ENCODE results near the gene GATAD1.
"Not testable (repeated sequence)": the region's sequence is repeated elsewhere in the genome, so short reads cannot be mapped to it uniquely, and the experiment has no call there.

Gene GATAD1

GRCh38 chr7:92437956-92438491 is 9.3 kb upstream of the GATAD1 start:
- DNase-seq: no peak

DNA sequence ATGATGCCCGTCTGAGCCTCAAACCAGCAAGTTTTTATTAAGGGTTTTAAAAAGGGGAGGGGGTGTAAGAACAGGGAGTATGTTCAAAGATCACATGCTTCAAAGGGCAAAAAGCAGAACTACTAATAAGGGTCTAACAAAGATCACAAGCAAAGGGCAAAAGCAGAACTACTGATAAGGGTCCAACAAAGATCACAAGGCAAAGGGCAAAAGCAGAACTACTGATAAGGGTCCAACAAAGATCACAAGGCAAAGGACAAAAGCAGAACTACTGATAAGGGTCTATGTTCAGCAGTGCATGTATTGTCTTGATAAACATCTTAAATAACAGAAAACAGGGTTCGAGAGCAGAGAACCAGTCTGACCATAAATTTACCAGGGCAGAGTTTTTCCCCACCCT is 4.6 kb upstream of the GATAD1 start:
- not testable (repeated sequence) for DNase-seq

GRCh38 chr7:92446869-92447344 is 375 bp upstream of the GATAD1 start:
- DNase-seq: no peak

DNA sequence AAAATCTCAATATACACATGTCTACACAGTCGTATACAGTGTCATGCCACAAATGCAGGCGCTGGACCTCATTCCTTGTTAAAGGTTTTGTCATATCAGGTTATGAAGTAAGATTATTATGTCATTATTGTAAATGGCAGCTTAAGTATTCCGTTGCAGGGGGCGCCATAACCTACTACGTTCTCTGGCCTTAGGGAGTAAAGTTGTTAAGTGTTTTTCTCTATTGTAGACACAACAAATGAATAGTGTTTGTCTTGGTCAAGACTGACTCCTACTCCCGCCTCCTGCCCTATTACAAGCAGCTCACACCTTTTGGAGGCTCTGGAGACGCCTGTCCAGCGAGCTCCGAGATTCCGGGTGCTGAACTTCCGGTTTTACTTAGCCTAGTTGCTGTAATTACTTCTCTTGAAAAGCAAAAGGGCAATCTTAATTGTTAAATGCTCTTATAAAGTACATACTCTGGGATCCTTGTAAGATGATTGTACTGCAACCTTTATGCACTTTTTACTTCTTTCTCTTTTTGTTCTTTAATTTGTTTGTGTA is 994 bp downstream of the GATAD1 start:
- DNase-seq: peak; percentile 55

GRCh38 chr7:92451645-92452044 is 4.4 kb downstream of the GATAD1 start:
- no peak for DNase-seq

GRCh38 chr7:92456236-92456635 is 9.0 kb downstream of the GATAD1 start:
- DNase-seq: no peak

- DNase-seq: no peak
Observed at GRCh38 chr7:92460109-92460508, 12.8 kb downstream of the GATAD1 start.

DNA sequence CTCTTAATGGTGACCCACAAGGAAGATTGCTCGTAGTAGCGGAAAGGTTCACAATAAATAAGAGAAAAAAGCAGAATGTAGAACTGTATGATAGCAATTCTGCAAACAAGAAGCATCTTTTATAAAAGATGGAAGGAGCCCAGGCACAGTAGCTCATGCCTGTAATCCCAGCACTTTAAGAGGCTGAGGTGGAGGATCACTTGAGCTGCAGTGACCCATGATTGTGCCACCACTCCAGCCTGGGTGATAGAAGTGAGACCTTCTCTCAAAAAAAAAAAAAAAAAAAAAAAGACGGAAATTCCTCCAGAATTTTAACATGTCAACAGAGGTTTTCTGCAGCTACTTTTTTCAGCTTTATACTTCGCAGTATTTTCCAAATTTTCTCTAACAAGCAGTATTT is 13.2 kb downstream of the GATAD1 start:
- DNase-seq: no peak

- DNase-seq: peak; percentile 55
Observed at GRCh38 chr7:92461027-92462003, 14.0 kb downstream of the GATAD1 start.

DNA sequence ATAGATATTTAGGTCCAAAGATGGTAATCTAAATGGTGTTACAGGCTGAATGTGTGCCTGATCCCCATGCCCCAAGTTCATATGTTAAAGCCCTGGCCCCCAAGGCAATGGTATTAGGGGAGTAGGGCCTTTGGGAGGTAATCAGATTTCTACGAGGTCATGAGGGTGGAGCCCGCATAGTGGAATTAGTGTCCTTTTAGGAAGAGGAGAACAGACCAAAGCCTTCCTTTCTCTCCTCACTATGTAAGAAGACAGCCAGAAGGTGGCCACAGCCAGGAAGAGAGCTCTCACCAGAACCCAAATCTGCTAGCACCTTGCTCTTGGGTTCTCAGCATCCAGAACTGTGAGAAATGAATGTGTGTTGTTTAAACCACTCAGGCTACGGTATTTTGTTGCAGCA is 15.3 kb downstream of the GATAD1 start:
- no peak for DNase-seq

- DNase-seq: no peak
Observed at GRCh38 chr7:92464515-92464914, 17.2 kb downstream of the GATAD1 start.

GRCh38 chr7:92466682-92467081 is 19.4 kb downstream of the GATAD1 start:
- no peak for DNase-seq

DNA sequence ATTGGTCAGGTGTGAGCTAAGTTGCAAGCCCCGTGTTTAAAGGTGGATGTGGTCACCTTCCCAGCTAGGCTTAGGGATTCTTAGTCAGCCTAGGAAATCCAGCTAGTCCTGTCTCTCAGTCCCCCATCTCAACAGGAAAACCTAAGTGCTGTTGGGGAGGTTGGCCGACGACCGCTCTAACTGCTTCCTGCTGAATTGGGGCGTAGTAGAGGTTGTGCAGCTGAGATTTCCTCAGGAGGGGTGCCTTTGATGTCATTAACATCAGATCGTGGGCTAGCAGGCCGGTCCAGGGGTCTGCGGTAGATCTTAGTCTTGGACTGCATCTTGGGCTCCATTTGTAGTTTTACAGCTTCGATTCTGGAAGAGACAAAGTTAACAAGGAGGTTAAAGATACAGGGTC is 21.3 kb downstream of the GATAD1 start:
- DNase-seq: not testable (repeated sequence)

DNA sequence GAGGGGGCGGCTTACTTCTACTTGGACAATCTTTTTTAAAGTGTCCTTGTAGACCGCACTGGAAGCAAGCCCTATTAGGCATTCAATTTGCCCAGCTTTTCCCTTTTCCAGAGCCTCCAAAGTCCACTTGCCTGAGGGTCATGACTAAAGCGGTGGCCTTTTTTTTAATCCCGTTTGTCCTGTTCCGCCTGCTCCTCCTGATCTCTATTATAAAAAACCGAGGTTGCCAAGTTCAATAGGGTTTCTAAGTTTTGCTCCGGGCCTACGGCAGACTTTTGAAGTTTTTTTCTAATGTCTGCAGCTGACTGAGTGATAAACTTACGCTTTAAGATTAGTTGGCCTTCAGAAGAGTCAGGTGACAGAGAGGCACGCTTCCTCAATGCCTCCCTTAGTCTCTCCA is 26.7 kb downstream of the GATAD1 start:
- DNase-seq: not testable (repeated sequence)

DNA sequence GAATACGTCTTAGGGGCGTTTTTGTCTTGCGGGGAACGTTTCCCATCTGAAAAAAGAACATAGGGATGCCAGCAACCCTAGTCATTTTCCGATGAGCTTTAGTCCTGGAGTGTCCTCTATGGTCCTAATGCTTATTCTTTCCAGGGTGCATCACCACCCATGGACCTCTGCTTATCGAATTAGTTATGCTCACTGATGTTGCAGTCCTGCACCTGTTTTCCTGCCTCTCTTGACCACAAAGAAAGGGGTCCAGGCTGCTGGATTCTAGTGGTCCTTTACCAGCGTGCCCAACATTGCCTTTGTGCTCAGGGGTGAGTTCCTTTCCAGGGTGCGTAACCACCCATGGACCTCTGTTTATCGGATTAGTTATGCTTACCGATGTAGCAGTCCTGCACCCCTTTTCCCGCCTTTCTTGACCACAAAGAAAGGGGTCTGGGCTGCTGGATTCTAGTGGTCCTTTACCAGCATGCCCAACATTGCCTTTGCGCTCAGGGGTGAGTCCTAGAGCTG is 28.0 kb downstream of the GATAD1 start:
- not testable (repeated sequence) for DNase-seq

GRCh38 chr7:92475851-92476590 is 28.7 kb downstream of the GATAD1 start:
- not testable (repeated sequence) for DNase-seq

DNA sequence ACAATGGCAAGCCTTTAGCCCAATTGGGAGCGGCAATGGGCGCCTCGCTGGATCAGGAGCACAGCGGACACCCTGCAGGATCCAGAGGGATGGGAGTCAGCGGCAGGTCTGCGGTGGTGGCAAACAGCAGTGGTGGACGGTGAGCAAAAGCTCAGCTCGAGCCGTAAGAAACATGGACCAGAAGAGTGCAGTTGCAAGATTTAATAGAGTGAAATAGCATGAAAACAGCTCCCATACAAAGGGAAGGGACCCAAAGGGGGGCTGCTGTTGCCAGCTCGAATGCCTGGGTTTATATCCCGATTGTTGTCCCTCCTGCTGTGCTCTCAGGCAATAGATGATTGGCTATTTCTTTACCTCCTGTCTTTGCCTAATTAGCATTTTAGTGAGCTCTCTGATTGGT is 30.4 kb downstream of the GATAD1 start, which contains the start of gene ERVW-1:
ERVW-1 (minus strand) TSS at position 266 of the 400 bp plus-strand sequence. CDS start 7,565 bp downstream, outside the sequence.
- not testable (repeated sequence) for DNase-seq

- DNase-seq: no peak
Observed at GRCh38 chr7:92478095-92478494, 30.8 kb downstream of the GATAD1 start.

DNA sequence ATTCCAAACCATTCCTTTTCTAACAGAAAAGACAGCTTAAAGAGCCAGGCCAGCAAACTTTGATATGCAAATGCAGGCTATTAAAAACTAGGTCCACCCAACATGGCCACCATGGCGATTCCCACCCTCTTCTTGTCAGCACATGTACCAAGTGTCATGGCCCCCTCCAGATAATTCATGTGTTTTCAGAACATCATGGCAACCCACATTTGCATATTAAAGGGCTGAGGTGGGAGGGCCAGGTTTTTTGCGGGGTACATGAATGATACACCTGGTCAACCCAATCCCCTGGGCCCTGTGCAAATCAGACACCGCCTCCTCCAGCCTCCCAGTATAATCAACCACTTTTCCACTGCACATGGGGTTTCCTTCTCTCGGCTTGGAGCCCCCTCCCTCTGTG is 31.4 kb downstream of the GATAD1 start:
- DNase-seq: no peak

GRCh38 chr7:92479146-92479545 is 31.9 kb downstream of the GATAD1 start:
- not testable (repeated sequence) for DNase-seq

GRCh38 chr7:92483624-92484023 is 36.3 kb downstream of the GATAD1 start:
- not testable (repeated sequence) for DNase-seq

GRCh38 chr7:92484226-92484625 is 36.9 kb downstream of the GATAD1 start:
- DNase-seq: not testable (repeated sequence)
